Ovary (tissue), 3 donors: ENCODE results near the gene CAMK2D.

ENCODE experiments used
- EP300 ChIP-seq: sonication (generic); formaldehyde crosslinking; IDR thresholded peaks from one replicate; pipeline ENCODE4 v1.6.1; 2017; ENCODE audit warnings: antibody characterized with exemption
- POLR2A ChIP-seq: fragments of 450-650 bp; IDR thresholded peaks from one replicate; pipeline ENCODE4 v1.6.1; 2017; ENCODE audit warnings: antibody characterized with exemption, mild to moderate bottlenecking, moderate library complexity
- TF ChIP-seq, protein P1 (sequence below), 3 donors: fragments of 450-650 bp in 2 of 3; fragments of 200-600 bp in 1 of 3; IDR thresholded peaks; one replicate each; pipeline versions ENCODE4 v1.5.1 to v1.8.0; 2016 to 2022; ENCODE audit warnings: antibody characterized with exemption in 3 of 3, mild to moderate bottlenecking in 1 of 3
- donor health status: DM: no; HTN: no; CAD: no.

- TF ChIP-seq POLR2A (no peak), EP300 (no peak)
- TF ChIP-seq, protein P1, sequence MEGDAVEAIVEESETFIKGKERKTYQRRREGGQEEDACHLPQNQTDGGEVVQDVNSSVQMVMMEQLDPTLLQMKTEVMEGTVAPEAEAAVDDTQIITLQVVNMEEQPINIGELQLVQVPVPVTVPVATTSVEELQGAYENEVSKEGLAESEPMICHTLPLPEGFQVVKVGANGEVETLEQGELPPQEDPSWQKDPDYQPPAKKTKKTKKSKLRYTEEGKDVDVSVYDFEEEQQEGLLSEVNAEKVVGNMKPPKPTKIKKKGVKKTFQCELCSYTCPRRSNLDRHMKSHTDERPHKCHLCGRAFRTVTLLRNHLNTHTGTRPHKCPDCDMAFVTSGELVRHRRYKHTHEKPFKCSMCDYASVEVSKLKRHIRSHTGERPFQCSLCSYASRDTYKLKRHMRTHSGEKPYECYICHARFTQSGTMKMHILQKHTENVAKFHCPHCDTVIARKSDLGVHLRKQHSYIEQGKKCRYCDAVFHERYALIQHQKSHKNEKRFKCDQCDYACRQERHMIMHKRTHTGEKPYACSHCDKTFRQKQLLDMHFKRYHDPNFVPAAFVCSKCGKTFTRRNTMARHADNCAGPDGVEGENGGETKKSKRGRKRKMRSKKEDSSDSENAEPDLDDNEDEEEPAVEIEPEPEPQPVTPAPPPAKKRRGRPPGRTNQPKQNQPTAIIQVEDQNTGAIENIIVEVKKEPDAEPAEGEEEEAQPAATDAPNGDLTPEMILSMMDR (IDR thresholded peaks at IDR 0.05), result no peak
Measured at GRCh38 chr4:113423631-113424030, 337.9 kb downstream of the CAMK2D start.
